H9 (cell line): Measurements from ENCODE around the gene SEC62. TPM values are rescaled to one million over a fixed set of nuclear protein-coding genes. Genes with fewer than 3 reads are reported as not detected.

Source experiments
- DNase-seq: peaks from one replicate; pipeline ENCODE4 v3.0.0-alpha.2; 2017
- H2AFZ ChIP-seq: one replicate; pipeline ENCODE4 v1.6.1; 2013; ENCODE audit warnings: mild to moderate bottlenecking, low read length, control low read depth, moderate library complexity
- H2AK5ac ChIP-seq: 2 replicates; pipeline ENCODE4 v1.6.1; 2013; ENCODE audit warnings: low read length, control low read depth, mixed read lengths; ENCODE audit not compliant: insufficient read length
- H2BK120ac ChIP-seq: one replicate; pipeline ENCODE4 v1.6.1; 2013; ENCODE audit warnings: low read depth, mild to moderate bottlenecking, low read length, control low read depth, inconsistent platforms; ENCODE audit not compliant: poor library complexity, severe bottlenecking
- H2BK12ac ChIP-seq: 2 replicates; pipeline ENCODE4 v1.6.1; 2013; ENCODE audit warnings: low read length, control low read depth, mixed read lengths, low read depth; ENCODE audit not compliant: insufficient read length
- H2BK15ac ChIP-seq: 2 replicates; pipeline ENCODE4 v1.6.1; 2013; ENCODE audit warnings: low read depth, low read length, control low read depth
- H2BK20ac ChIP-seq: one replicate; pipeline ENCODE4 v1.6.1; 2013; ENCODE audit warnings: low read depth, mild to moderate bottlenecking, low read length, control low read depth, inconsistent platforms; ENCODE audit not compliant: poor library complexity, severe bottlenecking
- H2BK5ac ChIP-seq: 2 replicates; pipeline ENCODE4 v1.6.1; 2013; ENCODE audit warnings: low read length, control low read depth, mixed read lengths; ENCODE audit not compliant: insufficient read length
- H3K14ac ChIP-seq: 2 replicates; pipeline ENCODE4 v1.6.1; 2013; ENCODE audit warnings: low read length, control low read depth; ENCODE audit not compliant: insufficient read depth
- H3K18ac ChIP-seq: 2 replicates; pipeline ENCODE4 v1.6.1; 2013; ENCODE audit warnings: low read depth, mild to moderate bottlenecking, mixed read lengths, low read length, control low read depth; ENCODE audit not compliant: insufficient read length
- H3K23ac ChIP-seq: 2 replicates; pipeline ENCODE4 v1.6.1; 2013; ENCODE audit warnings: low read length, control low read depth, mixed read lengths, low read depth; ENCODE audit not compliant: insufficient read length
- H3K23me2 ChIP-seq: 2 replicates; pipeline ENCODE4 v1.6.1; 2013; ENCODE audit warnings: low read depth, mild to moderate bottlenecking, mixed read lengths, low read length, control low read depth; ENCODE audit not compliant: insufficient read length, poor library complexity, severe bottlenecking
- H3K27ac ChIP-seq: 2 replicates; pipeline ENCODE4 v1.5.1; 2013; ENCODE audit warnings: low read length, control low read depth, mixed read lengths, low read depth; ENCODE audit not compliant: insufficient read length
- H3K27me3 ChIP-seq: 2 replicates; pipeline ENCODE4 v1.6.1; 2013; ENCODE audit warnings: low read length, control low read depth, inconsistent platforms; ENCODE audit not compliant: insufficient read depth
- H3K4ac ChIP-seq: 2 replicates; pipeline ENCODE4 v1.6.1; 2013; ENCODE audit warnings: low read depth, mild to moderate bottlenecking, control low read depth, inconsistent platforms, low read length, moderate library complexity
- H3K4me1 ChIP-seq: 2 replicates; pipeline ENCODE4 v1.6.1; 2013; ENCODE audit warnings: low read length, control low read depth, inconsistent platforms; ENCODE audit not compliant: insufficient read depth
- H3K4me2 ChIP-seq: 2 replicates; pipeline ENCODE4 v1.6.1; 2013; ENCODE audit warnings: low read length, control low read depth, mixed read lengths; ENCODE audit not compliant: insufficient read length, insufficient read depth
- H3K56ac ChIP-seq: 2 replicates; pipeline ENCODE4 v1.6.1; 2013; ENCODE audit warnings: low read depth, mild to moderate bottlenecking, mixed read lengths, low read length, control low read depth; ENCODE audit not compliant: insufficient read length
- H3K79me1 ChIP-seq: 2 replicates; pipeline ENCODE4 v1.6.1; 2013; ENCODE audit warnings: low read depth, mild to moderate bottlenecking, moderate library complexity, low read length, control low read depth, inconsistent platforms; ENCODE audit not compliant: insufficient read depth, poor library complexity, severe bottlenecking
- H3K79me2 ChIP-seq: 2 replicates; pipeline ENCODE4 v1.6.1; 2013; ENCODE audit warnings: low read length, control low read depth, inconsistent platforms; ENCODE audit not compliant: insufficient read depth
- H3K9ac ChIP-seq: 2 replicates; pipeline ENCODE4 v1.6.1; 2013; ENCODE audit warnings: low read length, control low read depth, mixed read lengths; ENCODE audit not compliant: insufficient read length; ENCODE audit errors: extremely low read depth
- H3K9me3 ChIP-seq: one replicate; pipeline ENCODE4 v1.6.1; 2013; ENCODE audit warnings: low read depth, low read length, inconsistent platforms; ENCODE audit not compliant: control insufficient read depth
- H3T11ph ChIP-seq: one replicate; pipeline ENCODE4 v1.6.1; 2013; ENCODE audit warnings: mild to moderate bottlenecking, low read length, control low read depth, inconsistent platforms
- H4K20me1 ChIP-seq: one replicate; pipeline ENCODE4 v1.6.1; 2013; ENCODE audit not compliant: control insufficient read depth, insufficient read length, insufficient read depth
- H4K5ac ChIP-seq: 2 replicates; pipeline ENCODE4 v1.6.1; 2013; ENCODE audit warnings: low read depth, mild to moderate bottlenecking, mixed read lengths, low read length, control low read depth; ENCODE audit not compliant: insufficient read length
- H4K8ac ChIP-seq: replicated peaks from 2 replicates; pipeline ENCODE4 v1.6.1; 2013; ENCODE audit warnings: low read length, control low read depth, mixed read lengths, low read depth; ENCODE audit not compliant: insufficient read length
- H4K91ac ChIP-seq: 2 replicates; pipeline ENCODE4 v1.6.1; 2013; ENCODE audit warnings: low read depth, mild to moderate bottlenecking, moderate library complexity, mixed read lengths, low read length, control low read depth; ENCODE audit not compliant: insufficient read length
- H3K27ac Mint-ChIP-seq, 3 experiments: 2 replicates in 2 of 3; 3 replicates in 1 of 3; pipeline ENCODE4 v1.8.0; 2020 to 2021; ENCODE audit warnings: mixed read lengths in 3 of 3, mild to moderate bottlenecking in 1 of 3, moderate library complexity in 1 of 3
- H3K27me3 Mint-ChIP-seq: 2 replicates; pipeline ENCODE4 v1.8.0; 2021; ENCODE audit warnings: low read depth, mild to moderate bottlenecking, moderate library complexity, mixed read lengths
- H3K36me3 Mint-ChIP-seq, 3 experiments: 2 replicates in 2 of 3; 3 replicates in 1 of 3; pipeline ENCODE4 v1.8.0; 2020 to 2021; ENCODE audit warnings: low read depth in 3 of 3, mixed read lengths in 3 of 3; ENCODE audit not compliant: insufficient read depth in 1 of 3
- H3K4me1 Mint-ChIP-seq, 2 experiments: 2 replicates each; pipeline ENCODE4 v1.8.0; 2020; ENCODE audit warnings: mixed read lengths in 2 of 2
- H3K4me3 Mint-ChIP-seq, 2 experiments: 2 replicates in 1 of 2; 3 replicates in 1 of 2; pipeline ENCODE4 v1.8.0; 2020 to 2021; ENCODE audit warnings: mild to moderate bottlenecking in 2 of 2, mixed read lengths in 2 of 2, moderate library complexity in 1 of 2
- H3K9me3 Mint-ChIP-seq, 2 experiments: 2 replicates in 1 of 2; 3 replicates in 1 of 2; pipeline ENCODE4 v1.8.0; 2020; ENCODE audit warnings: mild to moderate bottlenecking in 2 of 2, mixed read lengths in 2 of 2, moderate library complexity in 1 of 2
- WGBS: extraction: QIAGEN DNeasy Blood & Tissue Kit; methylation state at CpG from one replicate; pipeline ENCODE4 v1.1.7; 2013; ENCODE audit warnings: missing lambda C conversion rate, low lambda C conversion rate, mixed read lengths; ENCODE audit not compliant: insufficient read length; ENCODE audit errors: extremely low coverage; 5-methylcytosine and 5-hydroxymethylcytosine counted together
- total RNA-seq: library from RNA; stranded (reverse); gene quantifications from 2 replicates; pipeline ENCODE4 v1.2.1, GENCODE V29; 2021
- TF ChIP-seq, protein P1 (sequence below): fragments of 200-600 bp; sonication (generic); conservative IDR thresholded peaks from 3 replicates; pipeline ENCODE4 v1.8.0; 2021; ENCODE audit warnings: antibody characterized with exemption, mild to moderate bottlenecking

Gene SEC62
- total RNA-seq, 1 experiment from 2014 or later: 98.7 TPM

GRCh38 chr3:169952045-169952444, 14.6 kb upstream of the SEC62 start:
- Histone ChIP-seq H3K4me2 (no peak overlapping the region), H3K4me1 (no peaks in the 10 kb centered on the region), H3K79me1 (no peaks in the 10 kb centered on the region), H3K9ac (no peak overlapping the region), H4K8ac (no peak overlapping the region), H4K20me1 (no peaks in the 10 kb centered on the region), H2BK20ac (no peak overlapping the region), H3T11ph (no peak overlapping the region), H2AFZ (no peak overlapping the region), H3K9me3 (no peaks in the 10 kb centered on the region), H2BK5ac (no peak overlapping the region), H3K14ac (no peak overlapping the region), H2BK12ac (no peak overlapping the region), H3K4ac (no peak overlapping the region), H3K79me2 (no peaks in the 10 kb centered on the region), H2BK15ac (no peak overlapping the region), H4K91ac (no peak overlapping the region), H3K27ac (no peak overlapping the region), H3K18ac (no peak overlapping the region), H3K56ac (no peak overlapping the region), H2BK120ac (no peak overlapping the region), H3K23me2 (no peaks in the 10 kb centered on the region), H4K5ac (no peak overlapping the region), H3K27me3 (no peaks in the 10 kb centered on the region), H2AK5ac (no peak overlapping the region), H3K23ac (no peak overlapping the region)
- Mint-ChIP-seq H3K27ac (no peak overlapping the region), H3K4me1 (no peaks in the 10 kb centered on the region), H3K27me3 (no peaks in the 10 kb centered on the region; the same call in 1 of the 2 replicates), H3K36me3 (no peaks in the 10 kb centered on the region), H3K9me3 (no peaks in the 10 kb centered on the region), H3K4me3 (no peak overlapping the region)
- TF ChIP-seq, protein P1, sequence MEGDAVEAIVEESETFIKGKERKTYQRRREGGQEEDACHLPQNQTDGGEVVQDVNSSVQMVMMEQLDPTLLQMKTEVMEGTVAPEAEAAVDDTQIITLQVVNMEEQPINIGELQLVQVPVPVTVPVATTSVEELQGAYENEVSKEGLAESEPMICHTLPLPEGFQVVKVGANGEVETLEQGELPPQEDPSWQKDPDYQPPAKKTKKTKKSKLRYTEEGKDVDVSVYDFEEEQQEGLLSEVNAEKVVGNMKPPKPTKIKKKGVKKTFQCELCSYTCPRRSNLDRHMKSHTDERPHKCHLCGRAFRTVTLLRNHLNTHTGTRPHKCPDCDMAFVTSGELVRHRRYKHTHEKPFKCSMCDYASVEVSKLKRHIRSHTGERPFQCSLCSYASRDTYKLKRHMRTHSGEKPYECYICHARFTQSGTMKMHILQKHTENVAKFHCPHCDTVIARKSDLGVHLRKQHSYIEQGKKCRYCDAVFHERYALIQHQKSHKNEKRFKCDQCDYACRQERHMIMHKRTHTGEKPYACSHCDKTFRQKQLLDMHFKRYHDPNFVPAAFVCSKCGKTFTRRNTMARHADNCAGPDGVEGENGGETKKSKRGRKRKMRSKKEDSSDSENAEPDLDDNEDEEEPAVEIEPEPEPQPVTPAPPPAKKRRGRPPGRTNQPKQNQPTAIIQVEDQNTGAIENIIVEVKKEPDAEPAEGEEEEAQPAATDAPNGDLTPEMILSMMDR: no peak
- no peak for DNase-seq
- no CpG with 5 or more reads among the region's 1 CpG for WGBS
